CD4-positive, alpha-beta T cell treated with Interleukin-15 for 4 hours (primary cell): ENCODE data around the gene MCAM.
A peak's percentile ranks its signal among the peaks of the same experiment; 100 is the strongest.

Experiments
- DNase-seq: peaks from one replicate; pipeline ENCODE4 v3.0.0-alpha.2; 2020; ENCODE audit warnings: low spot score

MCAM gene

GRCh38 chr11:119262668-119263351 lies 54.1 kb downstream of the MCAM start:
- DNase-seq: peak; percentile 40

GRCh38 chr11:119258983-119259382 lies 57.9 kb downstream of the MCAM start:
- DNase-seq: no peak
